Measurements from ENCODE around the gene PCDHB13. TPM values are rescaled to one million over a fixed set of nuclear protein-coding genes. Genes with fewer than 3 reads are reported as not detected.
A peak's percentile ranks its signal among the peaks of the same experiment; 100 is the strongest.
"Not testable (repeated sequence)": the region's sequence is repeated elsewhere in the genome, so short reads cannot be mapped to it uniquely, and the experiment has no call there.

Gene PCDHB13
- 1 to 10 TPM; 5.0 to 7.6 (median 5.4) TPM for polyA plus RNA-seq (ENCODE audit: insufficient read length in 4 of 4)

DNA sequence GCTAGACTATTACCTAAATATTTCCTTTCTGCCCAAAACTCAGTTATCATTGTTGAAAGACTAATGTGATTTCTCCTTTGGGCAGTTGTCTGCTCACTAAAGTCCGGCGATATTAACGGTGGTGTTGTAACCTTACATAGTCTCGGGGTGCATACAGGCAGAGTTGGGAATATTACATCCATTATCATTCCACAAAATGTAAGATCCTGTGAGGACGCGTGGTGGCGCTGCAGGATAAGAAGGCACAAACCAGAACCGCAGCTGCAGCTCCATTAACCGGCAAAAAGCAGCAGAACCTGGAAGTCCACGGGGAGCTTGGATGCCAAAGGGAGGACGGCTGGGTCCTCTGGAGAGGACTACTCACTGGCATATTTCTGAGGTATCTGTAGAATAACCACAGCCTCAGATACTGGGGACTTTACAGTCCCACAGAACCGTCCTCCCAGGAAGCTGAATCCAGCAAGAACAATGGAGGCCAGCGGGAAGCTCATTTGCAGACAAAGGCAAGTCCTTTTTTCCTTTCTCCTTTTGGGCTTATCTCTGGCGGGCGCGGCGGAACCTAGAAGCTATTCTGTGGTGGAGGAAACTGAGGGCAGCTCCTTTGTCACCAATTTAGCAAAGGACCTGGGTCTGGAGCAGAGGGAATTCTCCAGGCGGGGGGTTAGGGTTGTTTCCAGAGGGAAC lies at the start of gene PCDHB13:
Gene PCDHB13 (plus strand): TSS at position 264 of the 684 bp plus-strand sequence. CDS start 205 bp downstream, at position 469.
- not testable (repeated sequence) for DNase-seq (ENCODE audit: low read depth in 4 of 4, low spot score in 2 of 4)

DNA sequence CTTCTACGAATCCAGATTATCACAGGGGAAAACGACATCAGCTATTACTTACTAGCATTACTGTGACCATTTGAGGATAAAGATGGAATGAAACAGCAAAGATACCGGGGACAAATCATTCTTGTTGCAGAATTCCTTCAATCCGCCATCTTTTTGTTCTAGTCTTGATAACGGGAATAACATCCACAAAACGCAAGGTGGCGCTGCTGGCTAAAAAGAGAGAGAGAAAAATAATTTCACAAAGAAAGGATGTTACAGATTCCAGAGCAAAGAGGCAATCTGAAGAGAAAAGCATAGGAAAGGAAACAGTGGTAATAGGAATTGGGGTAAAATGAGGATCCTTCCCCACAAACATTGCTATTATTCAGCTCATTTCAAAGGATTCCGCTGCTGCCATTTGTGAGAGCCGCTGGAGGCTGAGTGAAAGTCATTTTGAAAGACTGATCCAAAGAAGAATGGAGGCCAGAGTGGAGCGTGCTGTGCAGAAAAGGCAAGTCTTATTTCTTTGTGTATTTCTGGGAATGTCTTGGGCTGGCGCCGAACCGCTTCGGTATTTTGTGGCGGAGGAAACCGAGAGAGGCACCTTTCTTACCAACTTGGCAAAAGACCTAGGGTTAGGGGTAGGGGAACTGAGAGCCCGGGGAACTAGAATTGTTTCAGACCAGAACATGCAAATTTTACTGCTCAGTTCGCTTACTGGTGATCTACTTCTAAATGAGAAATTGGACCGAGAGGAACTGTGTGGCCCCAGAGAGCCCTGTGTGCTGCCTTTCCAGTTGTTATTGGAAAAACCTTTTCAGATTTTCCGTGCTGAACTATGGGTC lies 41.1 kb upstream of the PCDHB13 start, which contains the start of gene PCDHB7:
Gene PCDHB7 (plus strand): TSS at position 264 of the 824 bp plus-strand sequence. CDS start 192 bp downstream, at position 456.
- peak in 1 of 4 donors; percentile 25 for DNase-seq (ENCODE audit: low read depth in 4 of 4, low spot score in 2 of 4)

DNA sequence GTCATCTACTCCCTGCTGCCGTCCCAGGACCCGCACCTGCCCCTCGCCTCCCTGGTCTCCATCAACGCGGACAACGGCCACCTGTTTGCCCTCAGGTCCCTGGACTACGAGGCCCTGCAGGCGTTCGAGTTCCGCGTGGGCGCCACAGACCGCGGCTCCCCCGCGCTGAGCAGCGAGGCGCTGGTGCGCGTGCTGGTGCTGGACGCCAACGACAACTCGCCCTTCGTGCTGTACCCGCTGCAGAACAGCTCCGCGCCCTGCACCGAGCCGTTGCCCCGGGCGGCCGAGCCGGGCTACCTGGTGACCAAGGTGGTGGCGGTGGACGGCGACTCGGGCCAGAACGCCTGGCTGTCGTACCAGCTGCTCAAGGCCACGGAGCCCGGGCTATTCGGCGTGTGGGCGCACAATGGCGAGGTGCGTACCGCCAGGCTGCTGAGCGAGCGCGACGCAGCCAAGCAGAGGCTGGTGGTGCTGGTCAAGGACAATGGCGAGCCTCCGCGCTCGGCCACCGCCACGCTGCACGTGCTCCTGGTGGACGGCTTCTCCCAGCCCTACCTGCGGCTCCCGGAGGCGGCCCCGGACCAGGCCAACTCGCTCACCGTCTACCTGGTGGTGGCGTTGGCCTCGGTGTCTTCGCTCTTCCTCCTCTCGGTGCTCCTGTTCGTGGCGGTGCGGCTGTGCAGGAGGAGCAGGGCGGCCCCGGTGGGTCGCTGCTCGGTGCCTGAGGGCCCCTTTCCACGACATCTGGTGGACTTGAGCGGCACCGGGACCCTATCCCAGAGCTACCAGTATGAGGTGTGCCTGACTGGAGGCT lies 39.2 kb upstream of the PCDHB13 start:
- not testable (repeated sequence) for DNase-seq (ENCODE audit: low read depth in 4 of 4, low spot score in 2 of 4)

DNA sequence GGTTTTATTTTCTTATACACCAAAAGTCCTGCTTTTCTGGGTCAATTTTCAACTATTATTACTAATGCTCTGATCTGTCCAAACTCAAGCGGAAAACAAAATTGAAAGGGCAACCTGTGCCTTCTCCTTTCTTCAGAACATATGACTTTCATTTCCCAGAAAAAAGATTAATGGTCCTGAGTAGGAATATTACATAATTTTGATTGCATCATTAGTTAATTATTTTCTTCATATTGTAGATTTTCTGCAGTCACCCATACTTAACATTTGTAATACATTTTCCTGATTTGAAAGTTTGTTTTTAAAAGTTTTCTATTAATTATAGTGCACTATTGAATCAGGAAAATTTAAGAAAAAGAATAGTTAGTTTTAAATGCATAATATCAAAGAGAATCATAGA lies 37.8 kb upstream of the PCDHB13 start:
- DNase-seq (ENCODE audit: low read depth in 4 of 4, low spot score in 2 of 4), result no peak

- DNase-seq (ENCODE audit: low read depth in 4 of 4, low spot score in 2 of 4), result not testable (repeated sequence)
Measured at GRCh38 chr5:141177577-141178191, 36.0 kb upstream of the PCDHB13 start, which contains the start of gene PCDHB8. Gene PCDHB8 (plus strand): TSS chr5:141177790. CDS start chr5:141178035, 245 bp downstream.

DNA sequence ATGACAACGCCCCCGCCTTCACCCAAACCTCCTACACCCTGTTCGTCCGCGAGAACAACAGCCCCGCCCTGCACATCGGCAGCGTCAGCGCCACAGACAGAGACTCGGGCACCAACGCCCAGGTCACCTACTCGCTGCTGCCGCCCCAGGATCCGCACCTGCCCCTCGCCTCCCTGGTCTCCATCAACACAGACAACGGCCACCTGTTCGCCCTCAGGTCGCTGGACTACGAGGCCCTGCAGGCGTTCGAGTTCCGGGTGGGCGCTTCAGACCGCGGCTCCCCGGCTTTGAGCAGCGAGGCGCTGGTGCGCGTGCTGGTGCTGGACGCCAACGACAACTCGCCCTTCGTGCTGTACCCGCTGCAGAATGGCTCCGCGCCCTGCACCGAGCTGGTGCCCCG lies 34.3 kb upstream of the PCDHB13 start:
- not testable (repeated sequence) for DNase-seq (ENCODE audit: low read depth in 4 of 4, low spot score in 2 of 4)

DNA sequence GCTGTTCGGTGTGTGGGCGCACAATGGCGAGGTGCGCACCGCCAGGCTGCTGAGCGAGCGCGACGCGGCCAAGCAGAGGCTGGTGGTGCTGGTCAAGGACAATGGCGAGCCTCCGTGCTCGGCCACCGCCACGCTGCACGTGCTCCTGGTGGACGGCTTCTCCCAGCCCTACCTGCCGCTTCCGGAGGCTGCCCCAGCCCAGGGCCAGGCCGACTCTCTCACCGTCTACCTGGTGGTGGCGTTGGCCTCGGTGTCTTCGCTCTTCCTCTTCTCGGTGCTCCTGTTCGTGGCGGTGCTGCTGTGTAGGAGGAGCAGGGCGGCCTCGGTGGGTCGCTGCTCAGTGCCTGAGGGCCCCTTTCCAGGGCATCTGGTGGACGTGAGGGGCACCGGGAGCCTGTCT lies 33.8 kb upstream of the PCDHB13 start:
- DNase-seq (ENCODE audit: low read depth in 4 of 4, low spot score in 2 of 4), result not testable (repeated sequence)

- DNase-seq (ENCODE audit: low read depth in 4 of 4, low spot score in 2 of 4), result no peak
Measured at GRCh38 chr5:141180313-141180712, 33.4 kb upstream of the PCDHB13 start.

DNA sequence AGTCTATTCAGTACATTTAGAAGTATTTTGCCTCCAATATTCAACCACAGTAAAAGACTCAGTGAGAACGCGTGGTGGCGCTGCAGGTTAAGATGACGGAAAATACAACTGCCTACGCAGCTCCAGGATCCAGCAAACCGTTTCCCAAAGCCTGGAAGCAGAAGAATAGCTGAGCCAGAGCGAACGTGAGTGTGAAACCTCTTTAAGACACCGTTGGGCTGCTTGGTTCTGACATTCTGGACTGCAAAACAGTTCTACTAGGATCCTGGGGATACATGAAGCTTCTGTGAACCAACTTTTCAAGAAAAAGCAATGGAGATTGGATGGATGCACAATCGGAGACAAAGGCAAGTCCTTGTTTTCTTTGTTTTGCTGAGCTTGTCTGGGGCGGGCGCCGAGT lies 31.5 kb upstream of the PCDHB13 start, which contains the start of gene PCDHB16:
Gene PCDHB16 (plus strand): TSS at position 140 of the 400 bp plus-strand sequence. CDS start 173 bp downstream, at position 313.
- DNase-seq (ENCODE audit: low read depth in 4 of 4, low spot score in 2 of 4), result no peak

- DNase-seq (ENCODE audit: low read depth in 4 of 4, low spot score in 2 of 4), result not testable (repeated sequence)
Measured at GRCh38 chr5:141184117-141184855, 29.4 kb upstream of the PCDHB13 start.

DNA sequence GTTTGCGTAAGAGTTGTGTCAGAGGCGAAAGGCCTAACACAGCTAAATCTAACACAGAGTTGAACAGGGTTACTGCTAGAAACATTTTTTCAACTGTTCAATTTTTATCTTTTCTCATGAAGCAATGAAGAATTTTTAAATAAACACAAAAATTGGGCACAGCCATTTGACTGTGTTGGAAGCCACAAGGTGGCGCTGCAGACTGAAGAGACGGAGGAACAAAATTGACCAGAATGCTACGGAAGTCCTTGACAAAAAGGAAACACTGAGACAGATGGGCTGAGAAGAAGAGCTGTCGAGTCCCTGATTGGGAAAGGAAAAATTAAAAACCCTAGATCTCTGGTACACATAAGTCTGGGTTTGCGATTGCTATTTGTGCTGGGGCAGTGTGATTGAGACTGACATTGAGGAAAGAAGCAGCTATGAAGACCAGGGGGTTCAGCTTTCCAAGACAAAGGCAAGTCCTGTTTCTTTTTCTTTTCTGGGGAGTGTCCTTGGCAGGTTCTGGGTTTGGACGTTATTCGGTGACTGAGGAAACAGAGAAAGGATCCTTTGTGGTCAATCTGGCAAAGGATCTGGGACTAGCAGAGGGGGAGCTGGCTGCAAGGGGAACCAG lies 26.7 kb upstream of the PCDHB13 start, which contains the start of gene PCDHB9:
Gene PCDHB9 (plus strand): TSS at position 265 of the 616 bp plus-strand sequence. CDS start 158 bp downstream, at position 423.
- DNase-seq (ENCODE audit: low read depth in 4 of 4, low spot score in 2 of 4), result no peak

- DNase-seq (ENCODE audit: low read depth in 4 of 4, low spot score in 2 of 4), result not testable (repeated sequence)
Measured at GRCh38 chr5:141188682-141189081, 25.0 kb upstream of the PCDHB13 start.

DNA sequence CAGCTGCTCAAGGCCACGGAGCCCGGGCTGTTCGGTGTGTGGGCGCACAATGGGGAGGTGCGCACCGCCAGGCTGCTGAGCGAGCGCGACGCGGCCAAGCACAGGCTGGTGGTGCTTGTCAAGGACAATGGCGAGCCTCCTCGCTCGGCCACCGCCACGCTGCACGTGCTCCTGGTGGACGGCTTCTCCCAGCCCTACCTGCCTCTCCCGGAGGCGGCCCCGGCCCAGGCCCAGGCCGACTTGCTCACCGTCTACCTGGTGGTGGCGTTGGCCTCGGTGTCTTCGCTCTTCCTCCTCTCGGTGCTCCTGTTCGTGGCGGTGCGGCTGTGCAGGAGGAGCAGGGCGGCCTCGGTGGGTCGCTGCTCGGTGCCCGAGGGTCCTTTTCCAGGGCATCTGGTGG lies 24.6 kb upstream of the PCDHB13 start:
- not testable (repeated sequence) for DNase-seq (ENCODE audit: low read depth in 4 of 4, low spot score in 2 of 4)

DNA sequence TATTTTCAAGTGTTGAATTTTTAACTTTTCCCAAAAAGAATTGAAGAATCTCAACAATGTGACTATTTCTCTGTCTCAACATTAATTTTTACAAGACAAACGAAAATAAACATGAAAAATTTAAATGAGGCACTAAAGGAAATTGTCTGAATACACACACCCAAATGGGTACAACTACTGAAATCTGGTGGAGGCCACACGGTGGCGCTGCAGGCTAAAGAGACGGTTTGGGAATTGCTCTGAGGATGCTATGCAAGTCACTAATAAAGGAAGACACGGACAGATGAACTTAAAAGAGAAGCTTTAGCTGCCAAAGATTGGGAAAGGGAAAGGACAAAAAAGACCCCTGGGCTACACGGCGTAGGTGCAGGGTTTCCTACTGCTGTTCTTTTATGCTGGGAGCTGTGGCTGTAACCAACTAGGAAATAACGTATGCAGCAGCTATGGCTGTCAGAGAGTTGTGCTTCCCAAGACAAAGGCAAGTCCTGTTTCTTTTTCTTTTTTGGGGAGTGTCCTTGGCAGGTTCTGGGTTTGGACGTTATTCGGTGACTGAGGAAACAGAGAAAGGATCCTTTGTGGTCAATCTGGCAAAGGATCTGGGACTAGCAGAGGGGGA lies 21.5 kb upstream of the PCDHB13 start, which contains the start of gene PCDHB10:
Gene PCDHB10 (plus strand): TSS at position 244 of the 616 bp plus-strand sequence. CDS start 200 bp downstream, at position 444.
- DNase-seq (ENCODE audit: low read depth in 4 of 4, low spot score in 2 of 4), result no peak

GRCh38 chr5:141194332-141194731 lies 19.4 kb upstream of the PCDHB13 start:
- DNase-seq (ENCODE audit: low read depth in 4 of 4, low spot score in 2 of 4), result not testable (repeated sequence)

DNA sequence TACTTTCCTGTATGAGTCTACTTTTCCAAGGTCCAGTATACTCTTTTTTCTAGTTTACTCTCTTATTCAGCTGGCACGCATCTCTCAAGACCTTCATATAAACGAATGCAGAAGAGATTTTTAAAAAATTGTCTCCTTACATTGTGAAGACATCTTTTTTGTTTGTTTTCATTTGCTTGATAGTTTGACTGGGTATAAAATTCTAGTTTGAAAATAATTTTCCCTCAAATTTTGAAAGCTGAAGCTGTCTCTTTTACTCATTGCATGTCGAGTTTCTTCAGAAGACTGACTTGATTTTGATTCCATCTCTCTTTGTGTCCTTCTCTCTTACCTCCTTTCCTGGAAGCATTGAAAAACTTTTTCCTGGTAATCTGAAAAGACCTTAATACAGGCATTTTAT lies 17.4 kb upstream of the PCDHB13 start:
- no peak for DNase-seq (ENCODE audit: low read depth in 4 of 4, low spot score in 2 of 4)

DNA sequence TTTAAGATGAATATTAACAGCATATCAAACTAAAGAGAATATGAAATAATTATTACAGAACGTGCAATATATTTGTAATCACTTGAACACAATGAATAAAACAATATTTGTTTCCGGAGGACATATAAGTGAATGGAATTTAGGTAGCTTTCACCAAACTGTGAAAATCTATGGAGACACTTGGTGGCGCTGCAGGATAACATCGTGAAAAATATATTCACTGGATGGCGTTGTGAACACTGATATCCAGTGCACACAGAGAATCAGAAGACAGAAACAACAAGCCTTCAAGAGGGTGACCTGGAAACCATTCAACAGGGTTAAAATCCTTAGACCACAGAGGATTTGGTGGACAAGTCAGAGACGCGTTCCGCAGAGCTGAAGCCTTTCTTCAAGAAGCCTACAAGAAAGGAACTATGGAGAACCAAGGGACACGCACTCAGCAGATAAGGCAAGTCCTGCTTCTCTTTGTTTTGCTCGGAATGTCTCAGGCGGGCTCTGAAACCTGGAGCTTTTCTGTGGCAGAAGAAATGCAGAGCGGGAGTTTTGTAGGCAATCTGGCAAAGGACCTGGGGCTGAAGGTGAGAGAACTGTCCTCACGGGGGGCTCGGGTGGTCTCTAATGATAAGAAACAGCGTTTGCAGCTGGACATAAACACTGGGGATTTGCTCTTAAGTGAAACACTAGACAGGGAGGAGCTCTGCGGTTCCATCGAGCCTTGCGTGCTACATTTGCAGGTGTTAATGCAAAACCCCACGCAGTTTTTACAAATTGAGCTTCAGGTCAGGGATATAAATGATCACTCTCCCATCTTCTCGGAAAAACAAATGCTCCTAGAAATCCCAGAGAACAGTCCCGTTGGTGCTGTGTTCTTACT lies 14.1 kb upstream of the PCDHB13 start, which contains the start of gene PCDHB11:
Gene PCDHB11 (plus strand): TSS at position 269 of the 877 bp plus-strand sequence. CDS start 148 bp downstream, at position 417.
- no peak for DNase-seq (ENCODE audit: low read depth in 4 of 4, low spot score in 2 of 4)

Data from left renal cortex interstitium (tissue), 4 donors.